Embryonic facial prominence (tissue), 1 donor: ENCODE results near the gene AUTS2.

Source experiments
- DNase-seq: peaks from one replicate; pipeline ENCODE4 v3.0.0-alpha.2; 2016; ENCODE audit errors: extremely low spot score

Gene AUTS2

GRCh38 chr7:70068531-70068930 lies 470.3 kb downstream of the AUTS2 start:
- DNase-seq: no peak

- DNase-seq: no peak
Measured at GRCh38 chr7:70069977-70070376, 471.7 kb downstream of the AUTS2 start.

- DNase-seq: no peak
Measured at GRCh38 chr7:70071766-70072165, 473.5 kb downstream of the AUTS2 start.

- no peak for DNase-seq
Measured at GRCh38 chr7:70072220-70072619, 473.9 kb downstream of the AUTS2 start.

- no peak for DNase-seq
Measured at GRCh38 chr7:70076325-70076724, 478.1 kb downstream of the AUTS2 start.

- peak; percentile 65 for DNase-seq
Measured at GRCh38 chr7:70082099-70082611, 483.9 kb downstream of the AUTS2 start.

GRCh38 chr7:70091362-70091761 lies 493.1 kb downstream of the AUTS2 start:
- no peak for DNase-seq

- DNase-seq: peak; percentile 68
Measured at GRCh38 chr7:70092314-70093204, 494.3 kb downstream of the AUTS2 start.

- DNase-seq: no peak
Measured at GRCh38 chr7:70093205-70093904, 495.1 kb downstream of the AUTS2 start.

GRCh38 chr7:70094831-70095230 lies 496.6 kb downstream of the AUTS2 start:
- DNase-seq: no peak

GRCh38 chr7:70097645-70098044 lies 499.4 kb downstream of the AUTS2 start:
- no peak for DNase-seq

- DNase-seq: no peak
Measured at GRCh38 chr7:70098133-70098561, 499.9 kb downstream of the AUTS2 start.

- no peak for DNase-seq
Measured at GRCh38 chr7:70098905-70099672, 500.8 kb downstream of the AUTS2 start.

GRCh38 chr7:70104243-70104642 lies 506.0 kb downstream of the AUTS2 start:
- DNase-seq: peak; percentile 61

- no peak for DNase-seq
Measured at GRCh38 chr7:70113078-70113477, 514.8 kb downstream of the AUTS2 start.

- no peak for DNase-seq
Measured at GRCh38 chr7:70113536-70113935, 515.3 kb downstream of the AUTS2 start.

- DNase-seq: no peak
Measured at GRCh38 chr7:70114806-70115205, 516.5 kb downstream of the AUTS2 start.

GRCh38 chr7:70116244-70116643 lies 518.0 kb downstream of the AUTS2 start:
- no peak for DNase-seq

- DNase-seq: no peak
Measured at GRCh38 chr7:70116867-70117266, 518.6 kb downstream of the AUTS2 start.

GRCh38 chr7:70120851-70121250 lies 522.6 kb downstream of the AUTS2 start:
- DNase-seq: no peak

GRCh38 chr7:70131817-70132216 lies 533.5 kb downstream of the AUTS2 start:
- DNase-seq: no peak
